ENCODE measurements around the gene CEL. TPM values are rescaled to one million over a fixed set of nuclear protein-coding genes. Genes with fewer than 3 reads are reported as not detected.
"Not testable (repeated sequence)": the region's sequence is repeated elsewhere in the genome, so short reads cannot be mapped to it uniquely, and the experiment has no call there.

Gene CEL
- total RNA-seq, 2 donors from 2014 or later, result 0.78 to 5.3 TPM

GRCh38 chr9:133058550-133059320 lies 3.0 kb upstream of the CEL start:
- H3K27ac ChIP-seq, result no peak overlapping the region
- ATAC-seq (ENCODE audit: insufficient number of reproducible peaks, low FRiP score, low read depth), result no peak
- H3K9me3 ChIP-seq, result no peaks in the 10 kb centered on the region
- no peaks in the 10 kb centered on the region for H3K27me3 ChIP-seq (replicated peaks; ENCODE audit: insufficient read depth)
- no peak overlapping the region for H3K4me3 ChIP-seq
- peaks cover 0 to 12% of the 10 kb centered on the region in 2 donors for H3K4me1 ChIP-seq (ENCODE audit: control insufficient read depth in 1 of 2, low read depth in 2 of 2)
- no peak for DNase-seq (ENCODE audit: low spot score)
- peaks cover 32% of the 10 kb centered on the region for H3K36me3 ChIP-seq
- no peak for TF ChIP-seq CTCF (IDR thresholded peaks at IDR 0.05)

- no peak for TF ChIP-seq CTCF (IDR thresholded peaks at IDR 0.05)
- Histone ChIP-seq H3K27me3 (replicated peaks; ENCODE audit: insufficient read depth) (no peaks in the 10 kb centered on the region), H3K27ac (no peak overlapping the region), H3K4me1 (ENCODE audit: control insufficient read depth in 1 of 2, low read depth in 2 of 2) (peaks cover 0 to 8% of the 10 kb centered on the region in 2 donors), H3K9me3 (no peaks in the 10 kb centered on the region), H3K36me3 (peaks cover 23% of the 10 kb centered on the region), H3K4me3 (no peak overlapping the region)
- DNase-seq (ENCODE audit: low spot score), result no peak
- ATAC-seq (ENCODE audit: insufficient number of reproducible peaks, low FRiP score, low read depth), result no peak
Measured at GRCh38 chr9:133059623-133060022, 2.2 kb upstream of the CEL start.

- Histone ChIP-seq H3K36me3 (peaks cover 23% of the 10 kb centered on the region), H3K27me3 (replicated peaks; ENCODE audit: insufficient read depth) (no peaks in the 10 kb centered on the region), H3K27ac (no peak overlapping the region), H3K4me1 (ENCODE audit: control insufficient read depth in 1 of 2, low read depth in 2 of 2) (no peaks in the 10 kb centered on the region), H3K9me3 (no peaks in the 10 kb centered on the region), H3K4me3 (no peak overlapping the region)
- no peak for TF ChIP-seq CTCF (IDR thresholded peaks at IDR 0.05)
- no peak for ATAC-seq (ENCODE audit: insufficient number of reproducible peaks, low FRiP score, low read depth)
- DNase-seq (ENCODE audit: low spot score), result no peak
Measured at GRCh38 chr9:133060417-133060841, 1.4 kb upstream of the CEL start.

- not testable (repeated sequence) for H3K27me3 ChIP-seq (replicated peaks; ENCODE audit: insufficient read depth); DNase-seq (ENCODE audit: low spot score); H3K27ac ChIP-seq; ATAC-seq (ENCODE audit: insufficient number of reproducible peaks, low FRiP score, low read depth); H3K4me1 ChIP-seq (ENCODE audit: control insufficient read depth in 1 of 2, low read depth in 2 of 2); H3K9me3 ChIP-seq; H3K4me3 ChIP-seq
- H3K36me3 ChIP-seq, result peaks cover 16% of the 10 kb centered on the region
Measured at GRCh38 chr9:133061019-133061763, 590 bp upstream of the CEL start.

GRCh38 chr9:133062569-133062968 lies 788 bp downstream of the CEL start:
- H3K27ac ChIP-seq; H3K4me3 ChIP-seq; ATAC-seq (ENCODE audit: insufficient number of reproducible peaks, low FRiP score, low read depth); H3K9me3 ChIP-seq; H3K36me3 ChIP-seq; H3K27me3 ChIP-seq (replicated peaks; ENCODE audit: insufficient read depth); H3K4me1 ChIP-seq (ENCODE audit: control insufficient read depth in 1 of 2, low read depth in 2 of 2); DNase-seq (ENCODE audit: low spot score): not testable (repeated sequence)

GRCh38 chr9:133063159-133063499 lies 1.3 kb downstream of the CEL start:
- no peak for ATAC-seq (ENCODE audit: insufficient number of reproducible peaks, low FRiP score, low read depth)
- H3K27ac ChIP-seq, result no peak overlapping the region
- H3K9me3 ChIP-seq, result no peaks in the 10 kb centered on the region
- no peaks in the 10 kb centered on the region for H3K4me1 ChIP-seq (ENCODE audit: control insufficient read depth in 1 of 2, low read depth in 2 of 2)
- no peaks in the 10 kb centered on the region for H3K27me3 ChIP-seq (replicated peaks; ENCODE audit: insufficient read depth)
- no peak for TF ChIP-seq CTCF (IDR thresholded peaks at IDR 0.05)
- no peak overlapping the region for H3K4me3 ChIP-seq
- peaks cover 3% of the 10 kb centered on the region for H3K36me3 ChIP-seq
- DNase-seq (ENCODE audit: low spot score), result no peak

Measured in thoracic aorta (tissue), 2 donors.